Stimulated activated CD4-positive, alpha-beta T cell treated with anti-CD3 and anti-CD28 coated beads, TNF-alpha, amount 100 ng/mL, for 24 hours (primary cell): ENCODE results near the gene MEX3C.

ENCODE experiments used
- DNase-seq, 3 experiments: peaks; one replicate each; pipeline ENCODE4 v3.0.0-alpha.2; 2020; ENCODE audit warnings: low read depth in 3 of 3

Gene MEX3C

GRCh38 chr18:51191128-51191717, 6.3 kb downstream of the MEX3C start:
- DNase-seq = no peak

- no peak for DNase-seq
Measured at GRCh38 chr18:51190000-51190399, 7.5 kb downstream of the MEX3C start.

- DNase-seq = no peak
Measured at GRCh38 chr18:51188024-51188701, 9.3 kb downstream of the MEX3C start.

- DNase-seq = no peak
Measured at GRCh38 chr18:51185075-51185474, 12.4 kb downstream of the MEX3C start.

GRCh38 chr18:51184091-51184457, 13.4 kb downstream of the MEX3C start:
- no peak for DNase-seq

- DNase-seq = no peak
Measured at GRCh38 chr18:51183372-51184090, 13.9 kb downstream of the MEX3C start.

GRCh38 chr18:51182824-51183223, 14.7 kb downstream of the MEX3C start:
- no peak for DNase-seq

- DNase-seq = no peak
Measured at GRCh38 chr18:51171625-51172259, 25.7 kb downstream of the MEX3C start.

GRCh38 chr18:51171223-51171622, 26.3 kb downstream of the MEX3C start:
- no peak for DNase-seq

GRCh38 chr18:51170664-51171063, 26.8 kb downstream of the MEX3C start:
- no peak for DNase-seq

GRCh38 chr18:51169731-51170130, 27.8 kb downstream of the MEX3C start:
- DNase-seq = no peak

GRCh38 chr18:51168960-51169662, 28.4 kb downstream of the MEX3C start:
- no peak for DNase-seq

GRCh38 chr18:51168026-51168742, 29.3 kb downstream of the MEX3C start:
- DNase-seq = no peak

- no peak for DNase-seq
Measured at GRCh38 chr18:51165296-51165695, 32.2 kb downstream of the MEX3C start.

GRCh38 chr18:51164761-51165281, 32.7 kb downstream of the MEX3C start:
- DNase-seq = no peak

- no peak for DNase-seq
Measured at GRCh38 chr18:51164342-51164741, 33.1 kb downstream of the MEX3C start.

GRCh38 chr18:51163543-51163942, 33.9 kb downstream of the MEX3C start:
- no peak for DNase-seq

- DNase-seq = no peak
Measured at GRCh38 chr18:51162617-51163016, 34.9 kb downstream of the MEX3C start.

GRCh38 chr18:51160646-51161045, 36.8 kb downstream of the MEX3C start:
- no peak for DNase-seq

GRCh38 chr18:51157215-51157614, 40.3 kb downstream of the MEX3C start:
- DNase-seq = no peak

- DNase-seq = no peak
Measured at GRCh38 chr18:51154431-51155063, 42.9 kb downstream of the MEX3C start.
